GM19452 (cell line): ENCODE results near the gene PSEN1.
A peak's percentile ranks its signal among the peaks of the same experiment; 100 is the strongest.

ENCODE experiments used
- ATAC-seq: cut with Tn5 transposase; IDR thresholded peaks from one replicate; pipeline ENCODE4 v1.9.1; 2021; ENCODE audit not compliant: unreplicated experiment

Gene PSEN1

GRCh38 chr14:73266317-73266716, 130.0 kb downstream of the PSEN1 start:
- ATAC-seq = no peak

GRCh38 chr14:73267474-73267873, 131.2 kb downstream of the PSEN1 start:
- no peak for ATAC-seq

- ATAC-seq = peak; percentile 72
These were observed 133.6 kb downstream of the PSEN1 start for GRCh38 chr14:73269729-73270531.

- ATAC-seq = no peak
These were observed 136.1 kb downstream of the PSEN1 start for GRCh38 chr14:73272393-73272792.
